SHP77 treated with DMSO at 0.1 percent for 48 hours (cell line): ENCODE measurements around the gene TSPAN7.

Experiments
- DNase-seq: peaks from one replicate; lab custom pipeline; 2025; lab: John Stamatoyannopoulos, UW

TSPAN7 gene

DNA sequence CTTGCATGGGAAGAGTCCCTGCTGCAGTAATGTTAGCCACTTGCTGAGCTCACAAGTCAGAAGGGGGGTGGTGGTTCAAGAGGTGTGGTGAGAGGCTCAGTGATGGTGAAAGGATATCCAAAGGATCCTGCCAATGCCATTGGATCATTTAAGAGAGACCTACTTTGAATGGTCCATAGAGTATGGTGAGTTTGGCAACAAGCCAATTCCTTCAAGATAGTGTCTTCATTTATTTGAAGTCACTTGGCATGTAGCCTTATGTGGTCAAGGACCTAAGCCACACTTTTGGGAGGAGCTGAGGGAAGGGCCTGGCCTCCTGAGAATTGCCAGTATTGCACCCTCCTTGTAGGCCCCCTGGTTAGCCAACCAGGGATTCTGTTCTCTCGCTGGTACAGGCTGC, 87.9 kb downstream of the TSPAN7 start:
- DNase-seq = no peak

DNA sequence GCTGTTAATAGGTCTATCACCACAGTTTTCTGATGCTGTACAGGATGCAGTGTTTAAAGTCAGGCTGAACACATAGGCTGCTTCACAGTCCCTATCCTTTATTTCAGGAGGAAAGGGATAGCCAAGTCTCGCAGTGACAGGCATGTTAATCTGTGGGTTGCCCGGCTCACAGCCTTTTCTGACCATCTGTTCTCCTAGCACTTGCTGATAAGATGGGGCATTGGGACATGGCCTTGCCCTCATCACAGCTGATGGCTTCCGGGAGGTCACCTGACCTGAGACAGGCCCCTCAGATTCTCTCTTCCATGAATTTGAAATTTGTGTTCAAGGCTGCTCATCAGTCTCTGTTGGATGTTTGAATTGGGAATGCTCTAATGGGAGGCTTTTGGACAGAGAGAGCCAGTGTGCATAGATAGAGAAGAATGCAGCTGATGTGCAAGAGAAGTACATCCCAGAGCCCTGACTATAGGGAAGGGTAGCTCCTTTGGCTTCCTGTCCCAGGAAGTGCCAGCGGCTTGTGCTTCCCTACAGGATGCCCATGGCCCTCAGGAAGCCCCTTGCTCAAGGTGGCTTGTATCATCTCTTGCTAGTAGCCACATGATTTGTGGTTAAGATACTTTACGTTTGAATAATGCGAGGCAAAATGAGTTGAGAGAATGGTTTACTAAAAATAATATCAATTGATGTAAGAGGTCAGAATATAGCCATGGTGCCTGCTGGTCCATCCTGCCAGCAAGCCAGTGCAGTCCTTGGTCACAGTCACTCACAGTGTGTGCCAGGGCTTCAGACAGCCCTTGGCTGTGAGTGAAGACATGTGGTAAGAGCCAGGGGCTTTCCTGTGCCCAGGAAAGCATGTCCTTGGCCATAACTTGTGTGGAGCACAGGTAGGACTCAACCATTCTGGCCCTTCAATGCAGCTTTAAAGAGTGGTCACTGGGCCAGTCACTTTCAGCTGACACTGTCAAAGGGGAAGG, 88.6 kb downstream of the TSPAN7 start:
- no peak for DNase-seq

GRCh38 chrX:38651625-38652601, 90.6 kb downstream of the TSPAN7 start:
- no peak for DNase-seq

- DNase-seq = no peak
Observed at GRCh38 chrX:38652934-38653442, 91.6 kb downstream of the TSPAN7 start.

DNA sequence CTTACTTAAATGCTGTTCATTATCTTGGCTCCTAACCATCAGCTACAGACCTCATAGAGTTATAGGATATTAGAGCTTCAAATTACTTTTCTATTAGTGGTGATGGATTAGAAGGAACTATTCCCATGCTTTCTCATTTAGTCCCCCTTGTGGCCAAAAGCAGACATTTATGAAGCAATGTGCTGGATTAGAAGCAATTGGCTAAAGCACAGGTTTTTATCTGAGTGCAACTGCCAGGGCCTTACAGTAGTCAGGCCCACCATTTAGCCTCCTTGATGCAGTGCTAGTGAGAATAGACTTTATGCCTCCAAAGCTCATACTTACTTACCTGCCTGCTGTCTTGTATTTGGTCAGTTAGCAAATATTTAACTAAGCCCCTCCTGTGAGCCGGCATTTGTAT, 93.0 kb downstream of the TSPAN7 start:
- no peak for DNase-seq

DNA sequence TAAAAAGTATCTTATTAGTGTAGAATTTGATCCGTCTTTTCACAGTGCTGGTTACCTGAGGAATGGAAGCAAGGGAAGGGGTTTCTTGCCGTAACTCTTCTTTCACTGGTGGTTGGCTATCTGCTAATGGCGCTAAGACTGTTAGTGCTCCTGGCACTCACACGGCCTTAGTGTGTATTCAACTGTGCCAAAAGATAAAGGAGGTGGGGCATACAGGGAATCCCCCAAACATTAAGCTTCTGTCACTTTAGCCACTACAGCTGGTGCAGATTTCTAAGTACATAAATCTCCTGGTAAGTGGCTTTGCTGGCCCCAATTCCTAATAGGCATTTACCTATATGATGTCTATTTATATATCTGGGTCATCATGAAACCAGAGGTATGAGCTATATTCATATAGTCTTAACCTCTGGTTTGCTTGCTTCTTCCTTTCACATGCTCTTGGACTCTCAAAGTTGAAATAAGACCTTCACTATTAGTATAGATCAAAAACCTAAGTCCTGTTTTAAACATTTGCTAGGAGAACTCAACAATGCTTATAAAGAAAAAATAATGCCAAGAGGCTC, 95.1 kb downstream of the TSPAN7 start:
- DNase-seq = no peak

DNA sequence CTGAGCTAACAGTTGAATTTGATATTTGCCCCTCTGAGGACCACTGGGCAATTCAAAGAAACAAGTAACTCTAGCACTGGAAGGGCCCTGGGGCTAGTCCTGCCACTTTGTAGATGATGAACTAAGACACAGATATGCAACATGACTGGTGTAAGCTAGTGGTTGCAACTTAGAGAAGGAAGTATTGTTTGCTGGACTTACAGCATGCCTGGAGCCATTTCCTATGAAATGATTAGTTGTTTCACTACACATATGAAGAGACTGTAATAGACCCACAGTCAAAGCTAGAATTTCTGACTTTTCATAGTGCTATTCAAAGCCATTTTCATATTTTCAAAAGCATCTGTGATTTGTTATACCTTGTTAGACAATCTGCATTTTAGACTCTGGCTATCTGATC, 96.2 kb downstream of the TSPAN7 start:
- DNase-seq = no peak

DNA sequence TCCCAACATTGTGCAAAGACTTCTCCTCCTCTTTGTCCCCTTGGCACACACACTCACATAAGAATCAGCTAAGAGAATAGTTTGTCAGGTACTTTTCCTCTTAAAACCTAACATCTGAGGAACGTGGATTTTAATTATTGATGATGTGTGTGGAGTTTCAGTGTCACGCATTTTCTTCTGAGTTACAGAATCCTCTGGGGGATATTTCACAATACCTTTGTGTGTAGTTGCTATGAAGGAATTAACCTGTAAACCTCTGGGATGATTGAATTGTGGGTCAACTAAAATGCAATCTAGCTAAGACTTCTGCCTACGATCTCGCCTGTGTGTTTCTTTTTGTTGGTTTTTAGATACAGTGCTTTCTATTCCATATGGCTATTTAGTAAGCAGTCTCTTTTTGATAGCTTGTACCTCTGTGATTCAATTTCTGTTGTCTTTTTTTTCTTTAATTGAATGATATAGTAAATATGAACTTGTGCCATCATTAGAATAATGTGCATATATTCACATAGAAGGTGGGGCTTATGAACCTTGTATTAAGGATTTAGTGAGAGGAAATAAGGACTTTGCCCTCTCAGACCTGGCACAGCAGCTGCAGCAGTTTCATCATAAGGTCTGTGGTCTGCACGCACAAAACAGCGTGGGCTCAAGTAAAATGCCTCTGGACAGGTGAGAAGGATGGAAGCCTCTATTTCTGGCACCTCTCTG, 99.2 kb downstream of the TSPAN7 start:
- DNase-seq = no peak

GRCh38 chrX:38661103-38661441, 99.7 kb downstream of the TSPAN7 start:
- DNase-seq = no peak

DNA sequence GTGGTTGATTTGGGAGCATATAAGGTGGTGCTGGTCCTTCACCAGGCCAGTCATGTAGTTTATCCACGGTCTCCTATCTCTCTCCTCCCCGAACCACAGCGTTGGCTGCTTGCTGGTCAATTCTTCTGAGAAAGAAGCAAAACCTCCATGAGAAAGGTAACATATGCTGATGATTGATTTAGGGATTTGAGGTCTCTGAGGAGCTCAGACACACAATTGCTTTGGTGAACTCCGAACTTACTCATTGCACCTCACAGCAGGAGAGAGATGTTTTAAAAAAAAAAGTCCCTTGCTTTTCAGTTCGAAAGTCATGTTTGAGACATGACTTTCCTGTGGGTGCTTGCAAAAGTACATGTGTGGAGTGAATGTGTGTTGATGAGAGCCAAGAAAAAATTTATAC, 100.2 kb downstream of the TSPAN7 start:
- DNase-seq = no peak

DNA sequence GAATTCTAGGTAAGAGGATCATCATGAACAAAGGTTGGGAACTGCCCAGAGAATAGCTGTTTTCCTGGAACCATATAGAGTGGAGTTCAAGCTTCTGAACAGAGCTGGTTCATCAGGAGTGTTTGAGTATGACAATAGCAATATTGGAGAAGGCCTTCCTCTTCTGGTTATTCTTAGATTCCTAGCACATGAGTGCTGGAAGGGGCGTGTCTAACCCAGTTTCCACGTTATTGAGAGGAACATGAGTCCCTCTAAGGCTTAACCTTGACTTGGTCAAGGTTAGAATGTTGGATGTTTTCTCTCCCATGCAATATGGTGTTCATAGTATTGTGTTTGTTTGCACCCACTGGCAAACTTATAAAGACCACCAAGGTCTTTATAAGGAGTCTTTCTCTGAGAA, 101.3 kb downstream of the TSPAN7 start:
- DNase-seq = no peak

GRCh38 chrX:38664285-38664684, 102.9 kb downstream of the TSPAN7 start:
- peak; percentile 0 for DNase-seq

- DNase-seq = no peak
Observed at GRCh38 chrX:38666909-38667308, 105.6 kb downstream of the TSPAN7 start.

- DNase-seq = no peak
Observed at GRCh38 chrX:38668771-38669170, 107.4 kb downstream of the TSPAN7 start.

DNA sequence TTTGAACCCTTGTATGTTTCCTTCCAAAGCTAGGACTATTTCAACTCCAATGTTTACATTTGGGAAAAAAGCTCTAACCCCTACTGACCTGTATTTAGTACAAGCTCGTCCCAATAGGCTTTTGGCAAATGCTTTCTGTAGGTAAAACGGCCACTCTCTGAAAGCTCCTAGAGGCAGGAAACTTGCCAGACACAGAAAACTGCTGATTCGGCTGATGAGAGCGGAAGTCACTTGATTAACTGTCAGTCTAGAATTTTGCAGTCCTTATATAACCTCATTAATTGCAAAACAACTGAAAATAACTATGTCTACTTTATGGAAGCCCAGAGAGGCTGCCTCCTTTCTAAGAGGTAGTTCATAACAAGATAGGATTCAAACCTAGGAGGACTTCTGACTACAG, 108.1 kb downstream of the TSPAN7 start:
- DNase-seq = no peak

GRCh38 chrX:38672646-38673045, 111.3 kb downstream of the TSPAN7 start:
- no peak for DNase-seq

DNA sequence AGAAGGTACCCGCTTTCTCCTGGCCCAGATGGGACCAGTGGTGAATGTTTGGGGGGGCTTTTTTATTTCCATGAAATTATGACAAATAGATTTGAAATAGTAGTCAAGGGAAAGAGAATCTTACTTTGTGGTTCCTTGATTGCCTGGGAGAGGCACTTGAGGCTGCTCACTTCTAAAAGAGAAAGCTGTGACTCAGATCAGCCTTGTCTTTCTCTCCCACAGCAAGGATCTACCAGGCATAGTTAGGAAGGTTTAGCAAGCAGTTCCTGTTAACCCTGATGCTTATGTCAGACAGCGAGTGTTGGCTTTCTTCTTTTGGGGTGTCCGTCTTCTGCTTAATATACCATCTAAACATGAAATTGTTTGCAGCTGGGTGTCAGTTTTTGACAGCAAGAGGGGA, 114.5 kb downstream of the TSPAN7 start:
- no peak for DNase-seq

- DNase-seq = no peak
Observed at GRCh38 chrX:38678183-38678582, 116.8 kb downstream of the TSPAN7 start.

GRCh38 chrX:38678821-38679220, 117.5 kb downstream of the TSPAN7 start:
- no peak for DNase-seq

DNA sequence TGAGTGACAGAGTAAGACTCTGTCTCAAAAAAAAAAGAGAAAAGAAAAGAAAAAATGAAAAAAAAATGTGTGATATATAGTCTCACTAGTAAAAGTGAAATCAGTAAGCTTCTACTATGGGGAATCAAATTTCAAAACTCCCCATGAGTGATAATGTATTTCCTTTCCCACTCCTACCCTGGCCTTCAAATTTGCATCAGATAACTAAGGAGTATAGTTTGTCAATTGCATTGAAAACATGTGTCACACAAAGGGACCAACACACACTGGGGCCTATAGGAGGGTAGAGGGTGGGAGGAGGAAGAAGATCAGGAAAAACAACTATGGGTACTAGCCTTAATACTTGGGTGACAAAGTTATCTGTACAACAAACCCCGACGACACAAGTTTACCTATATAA, 118.4 kb downstream of the TSPAN7 start:
- DNase-seq = no peak

GRCh38 chrX:38682095-38682494, 120.8 kb downstream of the TSPAN7 start:
- no peak for DNase-seq

DNA sequence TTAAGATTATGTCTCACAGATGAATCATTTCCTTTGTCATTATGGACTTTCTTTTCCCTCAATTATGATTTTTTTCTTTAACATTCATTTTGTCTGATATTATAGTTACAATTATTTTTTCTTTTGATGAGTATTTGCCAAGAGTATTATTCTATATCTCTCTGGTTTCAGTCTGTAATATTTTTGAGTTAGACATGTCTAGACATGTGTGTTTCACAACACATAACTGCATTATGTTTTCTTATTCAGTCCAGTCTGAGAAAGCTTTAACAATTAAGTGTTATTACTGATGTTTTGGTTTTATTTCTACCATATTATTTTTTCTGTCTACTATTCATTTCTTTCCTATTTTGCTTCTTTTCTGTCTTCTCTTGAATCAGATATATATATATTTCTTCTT, 131.6 kb downstream of the TSPAN7 start:
- DNase-seq = no peak
